Fibroblast of pulmonary artery (primary cell): ENCODE data around the gene ENPP3.

Experiments
- DNase-seq: peaks from one replicate; pipeline ENCODE4 v3.0.0-alpha.2; 2010; ENCODE audit warnings: low read depth
- H3K4me3 ChIP-seq: replicated peaks from 2 replicates; pipeline ENCODE4 v1.5.1; 2011; ENCODE audit warnings: low read depth, mild to moderate bottlenecking, control low read depth, low read length, moderate library complexity
- TF ChIP-seq, protein P1 (sequence below): IDR thresholded peaks from 2 replicates; pipeline ENCODE4 v1.5.1; 2011; ENCODE audit warnings: mild to moderate bottlenecking, control low read depth, low read length, inconsistent platforms; ENCODE audit errors: missing control alignments

Gene ENPP3

DNA sequence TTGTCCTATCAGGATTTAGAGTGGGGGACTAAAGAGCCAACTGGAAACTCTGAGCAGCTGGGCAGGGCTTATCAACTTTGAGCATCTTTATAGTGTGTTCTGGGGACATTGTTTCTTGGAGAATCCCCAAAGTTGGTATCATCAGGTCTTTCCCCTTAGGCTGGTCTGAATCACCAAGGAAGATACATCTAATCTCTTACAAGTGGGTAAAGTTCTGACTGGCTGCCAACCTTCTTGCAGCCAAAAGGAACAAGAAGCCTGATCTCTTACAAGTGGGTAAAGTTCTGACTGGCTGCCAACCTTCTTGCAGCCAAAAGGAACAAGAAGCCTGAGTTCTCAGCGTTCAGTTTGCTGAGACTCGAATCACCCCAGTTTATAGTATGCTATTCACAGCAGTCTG is 7.5 kb upstream of the ENPP3 start:
- TF ChIP-seq, protein P1, sequence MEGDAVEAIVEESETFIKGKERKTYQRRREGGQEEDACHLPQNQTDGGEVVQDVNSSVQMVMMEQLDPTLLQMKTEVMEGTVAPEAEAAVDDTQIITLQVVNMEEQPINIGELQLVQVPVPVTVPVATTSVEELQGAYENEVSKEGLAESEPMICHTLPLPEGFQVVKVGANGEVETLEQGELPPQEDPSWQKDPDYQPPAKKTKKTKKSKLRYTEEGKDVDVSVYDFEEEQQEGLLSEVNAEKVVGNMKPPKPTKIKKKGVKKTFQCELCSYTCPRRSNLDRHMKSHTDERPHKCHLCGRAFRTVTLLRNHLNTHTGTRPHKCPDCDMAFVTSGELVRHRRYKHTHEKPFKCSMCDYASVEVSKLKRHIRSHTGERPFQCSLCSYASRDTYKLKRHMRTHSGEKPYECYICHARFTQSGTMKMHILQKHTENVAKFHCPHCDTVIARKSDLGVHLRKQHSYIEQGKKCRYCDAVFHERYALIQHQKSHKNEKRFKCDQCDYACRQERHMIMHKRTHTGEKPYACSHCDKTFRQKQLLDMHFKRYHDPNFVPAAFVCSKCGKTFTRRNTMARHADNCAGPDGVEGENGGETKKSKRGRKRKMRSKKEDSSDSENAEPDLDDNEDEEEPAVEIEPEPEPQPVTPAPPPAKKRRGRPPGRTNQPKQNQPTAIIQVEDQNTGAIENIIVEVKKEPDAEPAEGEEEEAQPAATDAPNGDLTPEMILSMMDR: no peak
- DNase-seq: no peak
- no peak overlapping the region for H3K4me3 ChIP-seq

DNA sequence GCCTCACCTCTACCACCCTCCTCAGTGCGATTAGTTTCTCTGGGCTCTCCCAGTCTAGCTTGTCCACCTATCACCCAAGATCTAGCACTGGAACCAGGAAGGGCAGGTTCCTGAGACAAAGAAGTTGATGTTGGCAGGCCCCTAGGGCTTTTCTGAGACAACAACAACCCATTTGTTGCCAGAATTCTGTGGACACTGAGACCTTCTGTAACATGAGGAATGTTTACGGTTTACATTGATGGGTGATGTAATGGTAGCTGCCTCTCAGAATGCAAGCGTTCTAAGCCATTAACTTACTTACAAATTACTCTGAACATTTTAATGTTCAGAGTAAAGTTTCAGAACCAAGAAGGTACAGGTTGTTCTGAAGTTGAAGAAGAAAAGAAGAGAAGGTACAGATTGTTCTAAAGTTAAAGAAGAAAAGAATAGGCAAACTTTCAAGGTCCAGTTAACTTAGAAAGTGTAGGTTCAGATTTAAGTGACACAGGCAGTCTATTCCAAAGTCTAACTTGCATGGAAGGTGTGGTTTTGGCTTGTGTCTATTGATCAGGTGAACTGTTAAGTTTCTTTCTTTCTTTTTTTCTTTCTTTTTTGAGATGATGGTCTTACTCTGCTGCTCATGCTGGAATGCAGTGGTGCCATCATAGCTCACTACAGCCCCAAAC is 5.3 kb upstream of the ENPP3 start:
- no peak for DNase-seq

DNA sequence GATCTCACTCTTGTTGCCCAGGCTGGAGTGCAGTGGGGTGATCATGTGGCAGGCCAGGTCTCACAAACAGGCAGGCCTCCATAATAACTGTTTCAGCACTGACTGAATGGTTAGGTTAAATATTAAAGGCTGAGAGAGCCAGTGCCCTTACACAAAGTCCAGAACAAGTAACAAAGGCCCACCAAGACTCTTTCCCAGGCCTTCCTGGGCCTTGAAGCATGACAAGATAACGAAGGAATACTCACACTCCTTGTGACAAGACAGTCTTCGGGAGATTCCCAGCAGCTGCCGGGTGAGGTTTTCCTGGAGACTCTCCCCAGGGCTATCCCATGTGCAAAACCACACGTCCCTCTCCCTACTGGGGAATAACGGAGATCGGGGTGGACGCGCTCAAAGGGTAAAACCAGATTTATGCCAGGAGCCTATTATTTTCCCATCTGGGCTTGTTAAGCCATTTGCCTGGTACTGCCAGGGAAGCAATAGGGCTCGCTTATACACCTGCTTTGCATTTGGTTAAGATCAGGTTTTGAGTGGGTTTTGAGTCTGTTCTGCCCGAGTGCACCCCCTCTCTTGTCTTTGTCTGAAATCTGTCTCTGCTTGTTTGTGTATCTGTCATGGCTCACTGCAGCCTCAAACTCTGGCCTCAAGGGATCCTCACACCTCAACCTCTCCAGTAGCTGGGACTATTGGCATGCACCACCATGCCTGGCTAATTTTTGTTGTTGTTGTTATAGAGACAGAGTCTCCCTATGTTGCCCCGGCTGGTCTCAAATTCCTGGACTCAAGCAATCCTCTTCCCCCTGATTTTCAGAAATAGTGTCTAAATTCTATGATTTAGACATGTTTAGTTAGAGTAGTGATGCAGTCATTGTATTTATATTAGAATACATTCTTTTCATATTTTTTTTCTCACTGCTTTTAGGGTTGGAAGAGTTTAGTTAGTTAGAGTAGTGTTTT is 1.4 kb upstream of the ENPP3 start:
- TF ChIP-seq, protein P1: no peak
- H3K4me3 ChIP-seq: no peak overlapping the region
- DNase-seq: no peak

More for the DNA sequence above, 5.3 kb upstream of the ENPP3 start:
- H3K4me3 ChIP-seq: no peak overlapping the region
- TF ChIP-seq, protein P1: no peak

DNA sequence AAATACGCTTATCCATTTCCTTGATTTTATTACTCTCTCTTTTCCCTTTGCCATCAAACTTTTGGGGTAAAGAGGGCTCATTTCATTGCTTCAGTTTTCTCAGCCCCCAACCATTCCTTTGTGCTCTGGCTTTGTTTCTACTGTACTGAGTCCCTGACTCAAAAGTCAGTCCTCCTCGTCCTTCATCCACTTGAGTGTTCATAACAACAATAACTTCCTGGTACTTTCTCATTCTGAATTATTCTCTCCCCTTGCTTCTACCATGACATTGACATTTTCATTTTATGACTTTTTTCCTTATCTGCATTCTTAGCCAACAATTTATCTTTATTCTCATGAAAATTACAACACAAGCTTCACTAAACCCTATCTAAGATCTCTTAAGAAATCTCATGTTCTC is 911 bp downstream of the ENPP3 start:
- DNase-seq: no peak
- TF ChIP-seq, protein P1: no peak
- no peak overlapping the region for H3K4me3 ChIP-seq

DNA sequence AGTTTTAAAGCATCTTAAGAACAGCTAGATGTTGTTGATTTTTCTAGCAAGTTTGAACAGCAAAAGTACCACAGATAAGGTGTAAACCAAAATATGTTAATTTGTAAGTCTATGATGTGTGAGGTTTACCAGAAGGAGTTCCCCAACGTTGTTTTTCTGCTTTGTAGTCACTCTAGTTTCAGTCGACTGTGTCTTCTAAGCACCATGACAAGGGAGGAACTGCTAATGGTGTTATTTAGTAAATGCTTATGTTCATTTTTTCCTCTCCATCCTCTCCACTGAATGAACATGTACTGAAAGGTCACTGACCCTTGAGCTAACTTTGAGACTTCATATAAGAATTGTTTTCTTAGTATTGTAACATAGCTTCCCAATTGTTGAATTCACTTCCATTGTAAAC is 3.0 kb downstream of the ENPP3 start:
- TF ChIP-seq, protein P1: no peak
- H3K4me3 ChIP-seq: no peak overlapping the region
- no peak for DNase-seq

DNA sequence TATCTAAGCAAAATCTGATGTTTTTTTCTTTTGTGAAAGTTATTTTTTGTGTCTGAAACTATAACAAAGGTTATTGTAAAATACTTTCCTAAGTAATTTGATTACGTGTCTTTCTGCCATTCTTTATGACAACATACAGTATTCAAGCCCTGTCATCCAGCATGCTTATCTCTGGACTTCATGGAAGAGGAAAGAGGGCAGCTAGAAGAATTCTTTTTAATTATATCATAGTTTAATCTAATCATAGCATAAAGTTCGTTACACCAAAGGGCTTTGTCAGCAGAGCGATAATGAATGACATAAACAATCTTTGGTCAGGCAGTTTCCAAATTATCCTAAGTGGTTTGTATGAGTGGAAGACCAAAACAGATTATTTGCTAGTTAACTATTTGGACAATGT is 3.5 kb downstream of the ENPP3 start:
- TF ChIP-seq, protein P1: no peak
- no peak for DNase-seq
- no peak overlapping the region for H3K4me3 ChIP-seq
